H1 (cell line): Measurements from ENCODE around the gene SLC39A11. TPM values are rescaled to one million over a fixed set of nuclear protein-coding genes. Genes with fewer than 3 reads are reported as not detected.

Source experiments
- CTCF ChIA-PET: fragments of 300-600 bp; sonication (Branson Sonifier 250); formaldehyde crosslinking; loops from one replicate; lab custom pipeline; 2021; ENCODE audit not compliant: partially characterized antibody; lab: Charles Lee
- POLR2A ChIA-PET: fragments of 300-600 bp; sonication (Branson Sonifier 250); formaldehyde crosslinking; loops from one replicate; lab custom pipeline; 2021; ENCODE audit warnings: inconsistent platforms; ENCODE audit not compliant: partially characterized antibody; lab: Charles Lee
- DNase-seq, 2 experiments: peaks; one replicate each; pipeline versions ENCODE4 v3.0.0 to v3.0.0-alpha.2; 2010 to 2022; ENCODE audit warnings: low spot score in 2 of 2, low read depth in 1 of 2, mixed read lengths in 1 of 2
- FAIRE-seq: peaks from 2 replicates; lab custom pipeline; 2011; peaks lifted over from hg19 to GRCh38; lab: Jason Lieb, UNC
- H2AFZ ChIP-seq: 2 replicates; pipeline ENCODE4 v1.8.1; 2012; ENCODE audit warnings: low read length, inconsistent platforms
- H2AK5ac ChIP-seq: 2 replicates; pipeline ENCODE4 v1.6.1; 2013; ENCODE audit warnings: low read depth, low read length
- H2BK120ac ChIP-seq: replicated peaks from 2 replicates; pipeline ENCODE3; 2013; ENCODE audit warnings: low read depth, low read length, inconsistent platforms
- H2BK12ac ChIP-seq: 2 replicates; pipeline ENCODE4 v1.6.1; 2013; ENCODE audit warnings: low read depth, low read length
- H2BK15ac ChIP-seq: 2 replicates; pipeline ENCODE4 v1.6.1; 2013; ENCODE audit warnings: low read length
- H2BK20ac ChIP-seq: 2 replicates; pipeline ENCODE4 v1.6.1; 2013; ENCODE audit warnings: low read length
- H2BK5ac ChIP-seq: 2 replicates; pipeline ENCODE4 v1.6.1; 2013; ENCODE audit warnings: low read depth, low read length
- H3K14ac ChIP-seq: 2 replicates; pipeline ENCODE4 v1.6.1; 2013; ENCODE audit warnings: inconsistent platforms; ENCODE audit not compliant: insufficient read length
- H3K18ac ChIP-seq: 2 replicates; pipeline ENCODE4 v1.6.1; 2013; ENCODE audit warnings: low read length; ENCODE audit errors: extremely low read depth
- H3K23ac ChIP-seq: 2 replicates; pipeline ENCODE4 v1.6.1; 2013; ENCODE audit warnings: inconsistent platforms; ENCODE audit not compliant: insufficient read length
- H3K23me2 ChIP-seq: 2 replicates; pipeline ENCODE4 v1.6.1; 2013; ENCODE audit warnings: low read depth, low read length
- H3K27ac ChIP-seq: 2 replicates; pipeline ENCODE4 v1.6.1; 2011; ENCODE audit warnings: low read depth, low read length, inconsistent platforms
- H3K27me3 ChIP-seq, 4 experiments: replicated peaks in 1 of 4; 1 replicate in 1 of 4; 2 replicates in 3 of 4; pipeline versions ENCODE4 v1.6.1 to v1.8.1; 2011 to 2013; ENCODE audit warnings: low read length in 3 of 4, mild to moderate bottlenecking in 3 of 4, inconsistent platforms in 2 of 4, mixed read lengths in 2 of 4, moderate library complexity in 1 of 4; ENCODE audit not compliant: control insufficient read depth in 3 of 4, insufficient read depth in 3 of 4; ENCODE audit errors: extremely low read depth in 1 of 4
- H3K36me3 ChIP-seq, 4 experiments: 2 replicates each; pipeline versions ENCODE4 v1.6.1 to v1.8.1; 2011 to 2013; ENCODE audit warnings: mild to moderate bottlenecking in 4 of 4, low read length in 3 of 4, moderate library complexity in 2 of 4, control low read depth in 1 of 4, inconsistent platforms in 1 of 4; ENCODE audit not compliant: insufficient read depth in 4 of 4, control insufficient read depth in 2 of 4
- H3K4ac ChIP-seq: replicated peaks from 2 replicates; pipeline ENCODE3; 2013; ENCODE audit warnings: low read length, low read depth, mixed read lengths, inconsistent platforms; ENCODE audit not compliant: insufficient read length
- H3K4me1 ChIP-seq, 4 experiments: replicated peaks in 1 of 4; 1 replicate in 1 of 4; 2 replicates in 3 of 4; pipeline versions ENCODE4 v1.6.1 to v1.8.1; 2011 to 2013; ENCODE audit warnings: low read length in 3 of 4, inconsistent platforms in 2 of 4, mixed read lengths in 1 of 4; ENCODE audit not compliant: insufficient read depth in 4 of 4, control insufficient read depth in 3 of 4
- H3K4me2 ChIP-seq, 2 experiments: 2 replicates each; pipeline versions ENCODE4 v1.6.1 to v1.8.1; 2011 to 2013; ENCODE audit warnings: low read depth in 2 of 2, low read length in 2 of 2, control low read depth in 1 of 2, inconsistent platforms in 1 of 2, mild to moderate bottlenecking in 1 of 2; ENCODE audit not compliant: insufficient read depth in 1 of 2
- H3K4me3 ChIP-seq, 4 experiments: fragments of 200-600, 300-600 bp in 1 of 4; sonication (generic), shearing (Covaris generic), sonication (Bioruptor Twin) in 1 of 4; 2 replicates each; pipeline versions ENCODE4 v1.5.1 to v1.8.1; 2011 to 2016; ENCODE audit warnings: low read length in 4 of 4, low read depth in 3 of 4, control low read depth in 2 of 4, inconsistent platforms in 2 of 4, mild to moderate bottlenecking in 2 of 4, mixed read lengths in 1 of 4, moderate library complexity in 1 of 4; ENCODE audit not compliant: insufficient read depth in 2 of 4; ENCODE audit errors: extremely low read depth in 1 of 4
- H3K56ac ChIP-seq: replicated peaks from 2 replicates; pipeline ENCODE3; 2013; ENCODE audit warnings: low read depth, mild to moderate bottlenecking, mixed read lengths, low read length, inconsistent platforms; ENCODE audit not compliant: insufficient read length
- H3K79me1 ChIP-seq: 2 replicates; pipeline ENCODE4 v1.6.1; 2013; ENCODE audit warnings: low read depth, low read length, control low read depth
- H3K79me2 ChIP-seq, 2 experiments: 2 replicates each; pipeline versions ENCODE4 v1.6.1 to v1.8.1; 2012 to 2013; ENCODE audit warnings: low read length in 2 of 2, mild to moderate bottlenecking in 2 of 2, inconsistent platforms in 1 of 2; ENCODE audit not compliant: insufficient read depth in 2 of 2, control insufficient read depth in 1 of 2
- H3K9ac ChIP-seq, 4 experiments: replicated peaks in 1 of 4; 1 replicate in 1 of 4; 2 replicates in 3 of 4; pipeline versions ENCODE4 v1.6.1 to v1.8.1; 2011 to 2013; ENCODE audit warnings: low read depth in 3 of 4, low read length in 3 of 4, control low read depth in 2 of 4, mild to moderate bottlenecking in 2 of 4, moderate library complexity in 2 of 4, inconsistent platforms in 1 of 4; ENCODE audit errors: extremely low read depth in 1 of 4
- H3K9me3 ChIP-seq, 2 experiments: 2 replicates each; pipeline versions ENCODE4 v1.6.1 to v1.8.1; 2012 to 2013; ENCODE audit warnings: mild to moderate bottlenecking in 2 of 2, moderate library complexity in 2 of 2, control low read depth in 1 of 2, inconsistent platforms in 1 of 2, low read depth in 1 of 2, low read length in 1 of 2, mixed read lengths in 1 of 2; ENCODE audit not compliant: insufficient read depth in 2 of 2
- H4K20me1 ChIP-seq, 2 experiments: replicated peaks in 1 of 2; 2 replicates each; pipeline versions ENCODE3 to v1.8.1; 2011 to 2013; ENCODE audit warnings: inconsistent platforms in 2 of 2, low read length in 2 of 2, mild to moderate bottlenecking in 1 of 2; ENCODE audit not compliant: insufficient read depth in 2 of 2, control insufficient read depth in 1 of 2
- H4K5ac ChIP-seq: 2 replicates; pipeline ENCODE4 v1.6.1; 2013; ENCODE audit warnings: low read length, low read depth, mixed read lengths, inconsistent platforms; ENCODE audit not compliant: insufficient read length
- H4K8ac ChIP-seq: 2 replicates; pipeline ENCODE4 v1.8.0; 2013; ENCODE audit warnings: mild to moderate bottlenecking, moderate library complexity, low read length, inconsistent platforms; ENCODE audit not compliant: insufficient read depth; ENCODE audit errors: extremely low read depth
- H4K91ac ChIP-seq: replicated peaks from 2 replicates; pipeline ENCODE3; 2013; ENCODE audit warnings: low read length, mixed read lengths, inconsistent platforms; ENCODE audit not compliant: insufficient read length
- BRCA1 ChIP-seq: IDR thresholded peaks from 2 replicates; pipeline ENCODE4 v1.6.1; 2012; ENCODE audit warnings: low read depth, low read length, improper control_type of control experiment
- CBX8 ChIP-seq: fragments of 300-800, 300-1000 bp; sonication (generic); IDR thresholded peaks from 2 replicates; pipeline ENCODE4 v1.7.1; 2016; ENCODE audit warnings: low read depth, low read length, borderline replicate concordance
- CTBP2 ChIP-seq: IDR thresholded peaks from 2 replicates; pipeline ENCODE4 v1.7.0; 2011; ENCODE audit warnings: borderline replicate concordance, mild to moderate bottlenecking, moderate library complexity, mixed read lengths, low read length; ENCODE audit not compliant: insufficient read depth, insufficient read length
- CTCF ChIP-seq, 3 experiments: IDR thresholded peaks; 1 replicate in 2 of 3; 2 replicates in 1 of 3; pipeline versions ENCODE4 v1.5.1 to v1.6.1; 2011; ENCODE audit warnings: low read length in 3 of 3, mild to moderate bottlenecking in 3 of 3, inconsistent platforms in 2 of 3, low read depth in 1 of 3, moderate library complexity in 1 of 3; ENCODE audit not compliant: insufficient read depth in 1 of 3; ENCODE audit errors: control extremely low read depth in 1 of 3
- GTF2F1 ChIP-seq: IDR thresholded peaks from 2 replicates; pipeline ENCODE4 v1.6.1; 2012; ENCODE audit warnings: low read depth, low read length, improper control_type of control experiment, borderline replicate concordance
- POLR2A ChIP-seq, 2 experiments: IDR thresholded peaks; 1 replicate in 1 of 2; 2 replicates in 1 of 2; pipeline ENCODE4 v1.6.1; 2011; ENCODE audit warnings: low read depth in 2 of 2, low read length in 2 of 2, mild to moderate bottlenecking in 2 of 2; ENCODE audit errors: control extremely low read depth in 1 of 2
- POU5F1 ChIP-seq: IDR thresholded peaks from 2 replicates; pipeline ENCODE4 v1.6.1; 2011; ENCODE audit warnings: low read depth, mild to moderate bottlenecking, low read length, moderate library complexity
- SIRT6 ChIP-seq: IDR thresholded peaks from one replicate; pipeline ENCODE4 v1.7.1; 2012; ENCODE audit warnings: low read length, inconsistent platforms
- SIX5 ChIP-seq: IDR thresholded peaks from 2 replicates; pipeline ENCODE4 v1.6.1; 2011; ENCODE audit warnings: mild to moderate bottlenecking, low read depth, low read length
- SUZ12 ChIP-seq: fragments of 200-600 bp; sonication (generic); IDR thresholded peaks from 2 replicates; pipeline ENCODE4 v1.6.1; 2012; ENCODE audit warnings: mild to moderate bottlenecking, inconsistent platforms, low read length, moderate library complexity, mixed read lengths
- TAF7 ChIP-seq: optimal IDR thresholded peaks from 2 replicates; pipeline ENCODE3; 2011; ENCODE audit warnings: low read depth, mild to moderate bottlenecking, inconsistent platforms, low read length, moderate library complexity, borderline replicate concordance
- YY1 ChIP-seq: IDR thresholded peaks from 2 replicates; pipeline ENCODE4 v1.6.1; 2011; ENCODE audit warnings: low read depth, mild to moderate bottlenecking, low read length
- WGBS, 2 experiments: shearing (Covaris generic) in 1 of 2; methylation state at CpG; one replicate each; pipeline versions ENCODE4 v1.1.6 to v1.1.7; 2013 to 2015; ENCODE audit warnings: low lambda C conversion rate in 2 of 2, mixed read lengths in 2 of 2, inconsistent platforms in 1 of 2, low coverage in 1 of 2, missing lambda C conversion rate in 1 of 2; ENCODE audit not compliant: insufficient replicate concordance in 2 of 2, insufficient coverage in 1 of 2, insufficient read length in 1 of 2; ENCODE audit errors: extremely low coverage in 1 of 2, missing lambda C conversion rate in 1 of 2; 5-methylcytosine and 5-hydroxymethylcytosine counted together
- polyA plus RNA-seq, 7 experiments: library from polyadenylated mRNA; depleted of rRNA in 3 of 7; stranded (reverse) in 5 of 7; unstranded in 2 of 7; fragments of >200 nt in 5 of 7; fragments of 200-250 nt in 2 of 7; gene quantifications; 1 replicate in 5 of 7; 2 replicates in 1 of 7; 4 replicates in 1 of 7; pipeline versions ENCODE4 v1.2.1 to v1.2.3, GENCODE V29; 2011 to 2013; ENCODE audit warnings: missing spikeins in 2 of 7, mixed read lengths in 2 of 7
- total RNA-seq: library from RNA; stranded (reverse); fragmentation: NEBNext Ultra II Directional; extraction: Animal tissue kit (Norgen Biotek cat#: 25700); gene quantifications from 2 replicates; pipeline ENCODE4 v1.2.1, GENCODE V29; 2021

SLC39A11 gene
- total and polyA plus RNA-seq, 2 of the 8 experiments (the other 6 are each of a cell fraction or from before 2014, with no cell fraction given) = 12.2 to 19.6 TPM

- no peaks in the 10 kb centered on the region for H3K79me2 ChIP-seq
- H3K79me1 ChIP-seq = no peaks in the 10 kb centered on the region
- no peaks in the 10 kb centered on the region for H3K27me3 ChIP-seq
- no peak overlapping the region for H2AFZ ChIP-seq
- H3K23ac ChIP-seq = no peak overlapping the region
- no peak overlapping the region for H2BK15ac ChIP-seq
- H3K4me3 ChIP-seq = no peak overlapping the region
- H3K4me2 ChIP-seq = no peak overlapping the region
- no peak overlapping the region for H2BK12ac ChIP-seq
- no peak overlapping the region for H3K9ac ChIP-seq
- ChIA-PET POLR2A (no interaction called here), CTCF (interaction anchor here (0.6 to 1.7 kb wide), 3 partner anchors 103 to 306 kb away, joined by 3 to 5 read pairs (median 5); no protein-coding TSS in a partner anchor)
- H2BK5ac ChIP-seq = no peak overlapping the region
- H3K14ac ChIP-seq = no peak overlapping the region
- no peaks in the 10 kb centered on the region for H3K4me1 ChIP-seq
- no peaks in the 10 kb centered on the region for H3K36me3 ChIP-seq
- H4K8ac ChIP-seq = no peak overlapping the region
- H4K91ac ChIP-seq = no peak overlapping the region
- no peak for DNase-seq
- H2BK20ac ChIP-seq = no peak overlapping the region
- H2BK120ac ChIP-seq = no peak overlapping the region
- FAIRE-seq = no peak
- H4K5ac ChIP-seq = no peak overlapping the region
- peaks cover 7 to 8% of the 10 kb centered on the region in 2 experiments; a peak in 1 of 4 replicates for H3K9me3 ChIP-seq
- no peaks in the 10 kb centered on the region for H4K20me1 ChIP-seq
- no peak overlapping the region for H3K27ac ChIP-seq
- no peak overlapping the region for H3K18ac ChIP-seq
- H2AK5ac ChIP-seq = no peak overlapping the region
- 88% methylated on average over 5 of the region's 5 CpGs; no CpG with 5 or more reads in 1 of the 2 experiments for WGBS, 2 experiments
- no peaks in the 10 kb centered on the region for H3K23me2 ChIP-seq
- H3K4ac ChIP-seq = no peak overlapping the region
- H3K56ac ChIP-seq = no peak overlapping the region
- TF ChIP-seq GTF2F1 (no peak), BRCA1 (no peak), TAF7 (no peak), CTBP2 (no peak), SUZ12 (no peak), YY1 (no peak), CBX8 (no peak), POLR2A (IDR thresholded peaks at IDR 0.05; ENCODE audit: control extremely low read depth in 1 of 2, low read depth in 2 of 2, low read length in 2 of 2) (no peak), POU5F1 (no peak), CTCF (IDR thresholded peaks at IDR 0.05; ENCODE audit: control extremely low read depth in 1 of 3, insufficient read depth in 1 of 3, low read depth in 1 of 3, low read length in 3 of 3) (no peak), SIRT6 (no peak), SIX5 (no peak)
These were observed 209.1 kb downstream of the SLC39A11 start for GRCh38 chr17:72883351-72883750.
